Activated CD4-positive, alpha-beta T cell treated with anti-CD3 and anti-CD28 coated beads for 48 hours (primary cell): ENCODE measurements around the gene COMT.
A peak's percentile ranks its signal among the peaks of the same experiment; 100 is the strongest.
"Not testable (repeated sequence)": the region's sequence is repeated elsewhere in the genome, so short reads cannot be mapped to it uniquely, and the experiment has no call there.

Source experiments
- DNase-seq: peaks from one replicate; pipeline ENCODE4 v3.0.0-alpha.2; 2020

The COMT gene

GRCh38 chr22:19941365-19942082, at the start of gene COMT, which contains the start of gene TXNRD2:
Gene COMT, plus strand, starts transcription at chr22:19941772. Its CDS starts 20,755 bp downstream, at chr22:19962527.
Gene TXNRD2, minus strand, starts transcription at chr22:19941818. Its CDS starts 15 bp downstream, at chr22:19941803.
- DNase-seq: peak; percentile 82

- DNase-seq: peak; percentile 76
Measured at GRCh38 chr22:19892257-19892879, 49.2 kb upstream of the COMT start.

- DNase-seq: no peak
Measured at GRCh38 chr22:19892925-19893324, 48.6 kb upstream of the COMT start.

GRCh38 chr22:19893363-19893762, 48.2 kb upstream of the COMT start:
- DNase-seq: no peak

GRCh38 chr22:19895160-19895849, 46.3 kb upstream of the COMT start:
- no peak for DNase-seq

GRCh38 chr22:19896665-19897355, 44.8 kb upstream of the COMT start:
- peak; percentile 48 for DNase-seq

GRCh38 chr22:19897726-19898125, 43.8 kb upstream of the COMT start:
- no peak for DNase-seq

GRCh38 chr22:19898145-19898544, 43.4 kb upstream of the COMT start:
- no peak for DNase-seq

- DNase-seq: no peak
Measured at GRCh38 chr22:19898831-19899567, 42.6 kb upstream of the COMT start.

- DNase-seq: no peak
Measured at GRCh38 chr22:19900707-19901436, 40.7 kb upstream of the COMT start.

- no peak for DNase-seq
Measured at GRCh38 chr22:19901577-19902244, 39.9 kb upstream of the COMT start.

GRCh38 chr22:19902245-19902715, 39.3 kb upstream of the COMT start:
- DNase-seq: no peak

- no peak for DNase-seq
Measured at GRCh38 chr22:19903031-19903430, 38.5 kb upstream of the COMT start.

GRCh38 chr22:19903513-19903912, 38.1 kb upstream of the COMT start:
- no peak for DNase-seq

GRCh38 chr22:19904174-19904856, 37.3 kb upstream of the COMT start:
- no peak for DNase-seq

- no peak for DNase-seq
Measured at GRCh38 chr22:19904935-19905334, 36.6 kb upstream of the COMT start.

- DNase-seq: no peak
Measured at GRCh38 chr22:19905347-19906276, 36.0 kb upstream of the COMT start.

GRCh38 chr22:19906864-19907263, 34.7 kb upstream of the COMT start:
- not testable (repeated sequence) for DNase-seq

- not testable (repeated sequence) for DNase-seq
Measured at GRCh38 chr22:19907902-19908301, 33.7 kb upstream of the COMT start.
